Measurements from ENCODE around the gene HILPDA.

DNA sequence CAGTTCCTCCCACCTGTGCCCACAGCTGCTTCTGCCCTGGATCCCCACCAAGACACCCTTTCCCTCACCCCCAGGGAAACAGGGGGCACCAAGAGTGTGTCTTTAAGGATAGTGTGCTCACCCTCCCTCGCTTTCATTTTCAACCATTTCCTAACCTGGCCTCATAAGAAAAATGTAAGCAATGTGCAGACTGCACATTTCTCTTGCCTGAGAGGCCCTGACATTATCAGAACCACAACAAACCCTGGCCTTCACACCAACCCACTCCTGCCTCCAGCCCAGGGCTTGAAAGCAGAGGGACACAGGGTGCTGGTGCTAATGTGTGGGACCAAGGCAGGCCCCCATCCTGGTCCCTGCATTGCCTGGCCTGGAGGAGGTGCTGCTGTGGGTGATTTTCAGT, 34.9 kb upstream of the HILPDA start:
- TF ChIP-seq POLR2AphosphoS5 (IDR thresholded peaks at IDR 0.05; ENCODE audit: low read depth, low read length), result no peak
- TF ChIP-seq TAF1 (IDR thresholded peaks at IDR 0.05; ENCODE audit: borderline replicate concordance, insufficient read depth, low read length), result no peak
- TF ChIP-seq, protein P1, sequence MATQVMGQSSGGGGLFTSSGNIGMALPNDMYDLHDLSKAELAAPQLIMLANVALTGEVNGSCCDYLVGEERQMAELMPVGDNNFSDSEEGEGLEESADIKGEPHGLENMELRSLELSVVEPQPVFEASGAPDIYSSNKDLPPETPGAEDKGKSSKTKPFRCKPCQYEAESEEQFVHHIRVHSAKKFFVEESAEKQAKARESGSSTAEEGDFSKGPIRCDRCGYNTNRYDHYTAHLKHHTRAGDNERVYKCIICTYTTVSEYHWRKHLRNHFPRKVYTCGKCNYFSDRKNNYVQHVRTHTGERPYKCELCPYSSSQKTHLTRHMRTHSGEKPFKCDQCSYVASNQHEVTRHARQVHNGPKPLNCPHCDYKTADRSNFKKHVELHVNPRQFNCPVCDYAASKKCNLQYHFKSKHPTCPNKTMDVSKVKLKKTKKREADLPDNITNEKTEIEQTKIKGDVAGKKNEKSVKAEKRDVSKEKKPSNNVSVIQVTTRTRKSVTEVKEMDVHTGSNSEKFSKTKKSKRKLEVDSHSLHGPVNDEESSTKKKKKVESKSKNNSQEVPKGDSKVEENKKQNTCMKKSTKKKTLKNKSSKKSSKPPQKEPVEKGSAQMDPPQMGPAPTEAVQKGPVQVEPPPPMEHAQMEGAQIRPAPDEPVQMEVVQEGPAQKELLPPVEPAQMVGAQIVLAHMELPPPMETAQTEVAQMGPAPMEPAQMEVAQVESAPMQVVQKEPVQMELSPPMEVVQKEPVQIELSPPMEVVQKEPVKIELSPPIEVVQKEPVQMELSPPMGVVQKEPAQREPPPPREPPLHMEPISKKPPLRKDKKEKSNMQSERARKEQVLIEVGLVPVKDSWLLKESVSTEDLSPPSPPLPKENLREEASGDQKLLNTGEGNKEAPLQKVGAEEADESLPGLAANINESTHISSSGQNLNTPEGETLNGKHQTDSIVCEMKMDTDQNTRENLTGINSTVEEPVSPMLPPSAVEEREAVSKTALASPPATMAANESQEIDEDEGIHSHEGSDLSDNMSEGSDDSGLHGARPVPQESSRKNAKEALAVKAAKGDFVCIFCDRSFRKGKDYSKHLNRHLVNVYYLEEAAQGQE (IDR thresholded peaks at IDR 0.05; ENCODE audit: insufficient read depth in 1 of 2, low read depth in 2 of 2, low read length in 2 of 2), result no peak
